Thoracic aorta (tissue), 2 donors: ENCODE data around the gene PROC. TPM values are rescaled to one million over a fixed set of nuclear protein-coding genes. Genes with fewer than 3 reads are reported as not detected.

ENCODE experiments used
- ATAC-seq: fragments of 150-250 bp; one replicate; pipeline ENCODE4 v1.8.0; 2017; ENCODE audit warnings: low read depth; ENCODE audit not compliant: insufficient number of reproducible peaks, low FRiP score
- DNase-seq: peaks from one replicate; pipeline ENCODE4 v3.0.0-alpha.2; 2020; ENCODE audit warnings: low spot score
- H3K27ac ChIP-seq, 2 donors: fragments of 200-600 bp; sonication (generic); 1 replicate in 1 of 2; 2 replicates in 1 of 2; pipeline ENCODE4 v1.5.1; 2016; ENCODE audit warnings: mild to moderate bottlenecking in 2 of 2, moderate library complexity in 2 of 2
- H3K27me3 ChIP-seq: fragments of 200-600 bp; sonication (generic); replicated peaks from 2 replicates; pipeline ENCODE4 v1.6.0; 2016; ENCODE audit warnings: mild to moderate bottlenecking; ENCODE audit not compliant: insufficient read depth
- H3K36me3 ChIP-seq: fragments of 200-600 bp; sonication (generic); one replicate; pipeline ENCODE4 v1.5.1; 2016
- H3K4me1 ChIP-seq, 2 donors: fragments of 200-600 bp; sonication (generic); 1 replicate in 1 of 2; 2 replicates in 1 of 2; pipeline versions ENCODE4 v1.5.1 to v1.6.0; 2016; ENCODE audit warnings: low read depth in 2 of 2, mild to moderate bottlenecking in 1 of 2; ENCODE audit not compliant: control insufficient read depth in 1 of 2
- H3K4me3 ChIP-seq: fragments of 200-600 bp; sonication (generic); 2 replicates; pipeline ENCODE4 v1.5.1; 2016; ENCODE audit warnings: mild to moderate bottlenecking
- H3K9me3 ChIP-seq: fragments of 200-600 bp; sonication (generic); 2 replicates; pipeline ENCODE4 v1.5.1; 2016
- CTCF ChIP-seq: fragments of 200-600 bp; sonication (generic); IDR thresholded peaks from one replicate; pipeline ENCODE4 v1.5.1; 2019; ENCODE audit warnings: antibody characterized with exemption
- total RNA-seq, 2 donors: library from RNA; depleted of rRNA; stranded (reverse); fragments of >200 nt; gene quantifications; one replicate each; pipeline versions ENCODE4 v1.1.0 to v1.2.3, GENCODE V29; 2016

Gene PROC
- total RNA-seq, 2 donors from 2014 or later: not detected

- DNase-seq (no peak), ATAC-seq (no peak)
- Histone ChIP-seq H3K9me3 (peaks cover 4% of the 10 kb centered on the region), H3K4me1 (peaks cover 4 to 28% of the 10 kb centered on the region in 2 donors), H3K4me3 (no peak overlapping the region), H3K27me3 (no peaks in the 10 kb centered on the region), H3K27ac (no peak overlapping the region), H3K36me3 (no peaks in the 10 kb centered on the region)
- TF ChIP-seq CTCF: no peak
Observed at GRCh38 chr2:127377262-127377661, 41.0 kb upstream of the PROC start.

GRCh38 chr2:127378720-127379119 is 39.5 kb upstream of the PROC start:
- H3K9me3 ChIP-seq: peaks cover under 1% of the 10 kb centered on the region
- no peak for ATAC-seq
- H3K27me3 ChIP-seq: no peaks in the 10 kb centered on the region
- no peak overlapping the region for H3K27ac ChIP-seq
- no peak for DNase-seq
- peaks cover 12 to 42% of the 10 kb centered on the region in 2 donors for H3K4me1 ChIP-seq
- no peaks in the 10 kb centered on the region for H3K36me3 ChIP-seq
- no peak overlapping the region for H3K4me3 ChIP-seq
- TF ChIP-seq CTCF: no peak

GRCh38 chr2:127379712-127380355 is 38.4 kb upstream of the PROC start:
- no peak for DNase-seq
- no peak for ATAC-seq
- Histone ChIP-seq H3K27me3 (no peaks in the 10 kb centered on the region), H3K9me3 (no peaks in the 10 kb centered on the region), H3K36me3 (no peaks in the 10 kb centered on the region), H3K4me3 (no peak overlapping the region), H3K27ac (no peak overlapping the region), H3K4me1 (peaks cover 15 to 49% of the 10 kb centered on the region in 2 donors)
- no peak for TF ChIP-seq CTCF

- TF ChIP-seq CTCF: no peak
- ATAC-seq (no peak), DNase-seq (no peak)
- no peaks in the 10 kb centered on the region for H3K27me3 ChIP-seq
- no peak overlapping the region for H3K4me3 ChIP-seq
- no peaks in the 10 kb centered on the region for H3K9me3 ChIP-seq
- peaks cover 24 to 58% of the 10 kb centered on the region in 2 donors for H3K4me1 ChIP-seq
- H3K27ac ChIP-seq: no peak overlapping the region
- no peaks in the 10 kb centered on the region for H3K36me3 ChIP-seq
Observed at GRCh38 chr2:127381762-127382161, 36.5 kb upstream of the PROC start.

- H3K9me3 ChIP-seq: no peaks in the 10 kb centered on the region
- no peaks in the 10 kb centered on the region for H3K27me3 ChIP-seq
- DNase-seq (no peak), ATAC-seq (no peak)
- H3K4me1 ChIP-seq: peaks cover 22 to 53% of the 10 kb centered on the region in 2 donors
- no peak overlapping the region for H3K27ac ChIP-seq
- no peak for TF ChIP-seq CTCF
- no peaks in the 10 kb centered on the region for H3K36me3 ChIP-seq
- no peak overlapping the region for H3K4me3 ChIP-seq
Observed at GRCh38 chr2:127382831-127383230, 35.4 kb upstream of the PROC start.
